ENCODE data around the gene WWOX.

Gene WWOX

DNA sequence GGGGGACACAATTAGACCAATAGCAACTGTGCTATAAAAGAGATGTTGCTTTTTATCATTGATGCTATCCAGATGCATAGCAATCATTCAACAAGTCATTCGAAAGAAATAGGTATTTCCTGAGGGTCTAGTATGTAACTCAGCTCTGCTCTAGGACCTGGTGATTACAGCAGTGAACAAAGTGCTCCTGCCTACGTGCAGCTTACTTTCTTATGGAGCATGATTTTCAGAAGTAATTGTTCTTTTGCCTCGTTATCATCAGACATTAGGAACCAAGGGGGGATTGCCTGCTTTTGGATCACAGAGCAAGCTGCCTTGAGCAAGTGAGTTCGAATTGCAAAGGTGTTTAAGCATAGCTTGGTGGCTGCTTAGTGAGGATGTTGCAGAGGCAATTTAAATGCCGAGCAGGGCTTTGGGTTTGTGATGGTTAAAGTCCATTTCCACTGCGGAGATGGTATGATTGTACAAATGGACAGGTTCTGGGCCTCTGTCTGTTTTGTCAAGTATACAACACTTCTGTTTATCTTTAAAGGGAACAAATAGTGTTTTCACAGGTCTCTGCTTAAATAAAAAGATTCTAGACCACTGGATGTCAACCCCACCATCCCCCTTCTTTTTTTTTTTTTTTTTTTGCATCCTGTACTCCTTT, 41.5 kb downstream of the WWOX start:
- no peak overlapping the region for H3K4me3 ChIP-seq (ENCODE audit: low read depth, low read length)

DNA sequence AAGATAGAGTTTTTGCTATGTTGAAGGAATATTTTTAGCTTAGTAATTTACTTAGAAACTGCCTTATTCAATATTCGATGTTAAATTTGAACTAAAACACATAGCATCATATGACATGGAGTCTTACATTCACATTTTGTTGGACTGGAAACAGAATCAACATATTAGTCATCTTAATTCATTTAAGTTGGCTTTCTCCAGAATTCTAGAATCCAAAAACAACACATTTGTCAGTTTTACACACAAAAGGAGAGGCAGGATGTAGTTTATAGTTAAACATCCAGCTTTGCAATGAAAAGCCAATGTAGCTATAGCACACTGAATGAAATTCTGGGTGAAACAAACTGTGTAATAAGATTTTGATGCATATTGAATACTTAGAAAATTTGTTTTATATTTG, 43.3 kb downstream of the WWOX start:
- no peak overlapping the region for H3K4me3 ChIP-seq (ENCODE audit: low read depth, low read length)

DNA sequence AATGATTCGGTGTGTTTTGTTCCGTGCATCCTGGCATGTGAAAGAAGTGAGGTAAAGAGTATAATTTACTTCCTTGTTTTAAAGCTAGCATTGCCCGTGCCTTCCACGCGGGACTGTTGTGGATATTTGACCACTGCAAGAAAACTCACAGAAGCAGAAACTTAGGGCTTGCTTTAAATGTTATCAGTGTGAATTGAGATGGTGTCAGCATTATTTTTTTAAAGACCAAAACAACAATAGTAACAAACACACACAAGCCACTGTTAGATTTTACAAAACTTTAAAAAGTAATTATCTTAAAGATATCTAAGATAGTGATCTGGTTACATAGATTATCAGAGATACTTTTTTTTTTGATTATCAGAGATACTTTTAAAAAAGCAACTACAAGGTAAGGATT, 47.4 kb downstream of the WWOX start:
- no peak overlapping the region for H3K4me3 ChIP-seq (ENCODE audit: low read depth, low read length)

DNA sequence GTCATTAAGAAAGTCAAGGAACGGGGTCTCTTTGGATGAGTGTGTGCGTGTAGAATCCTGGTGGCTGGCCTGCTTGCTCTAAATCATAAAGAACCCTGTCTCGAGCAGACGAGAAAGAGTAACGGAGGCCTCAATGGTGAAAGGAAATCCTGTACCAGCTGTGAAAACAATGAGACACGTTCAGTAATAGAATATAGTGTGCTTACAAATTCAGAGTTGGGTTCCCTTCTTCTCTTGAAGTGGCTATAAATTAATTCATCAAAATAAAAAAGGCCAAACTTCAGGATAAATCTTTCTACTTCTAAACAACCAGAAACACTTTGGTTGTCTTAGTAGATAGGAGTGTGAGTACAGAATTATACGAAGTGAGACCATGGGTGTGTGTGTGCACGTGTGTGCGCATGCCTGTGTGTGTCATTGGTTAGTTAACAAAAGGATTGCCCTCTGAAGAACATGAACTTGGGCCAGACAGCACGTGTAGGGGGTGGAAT, 48.5 kb downstream of the WWOX start:
- H3K4me3 ChIP-seq (ENCODE audit: low read depth, low read length), result no peak overlapping the region

DNA sequence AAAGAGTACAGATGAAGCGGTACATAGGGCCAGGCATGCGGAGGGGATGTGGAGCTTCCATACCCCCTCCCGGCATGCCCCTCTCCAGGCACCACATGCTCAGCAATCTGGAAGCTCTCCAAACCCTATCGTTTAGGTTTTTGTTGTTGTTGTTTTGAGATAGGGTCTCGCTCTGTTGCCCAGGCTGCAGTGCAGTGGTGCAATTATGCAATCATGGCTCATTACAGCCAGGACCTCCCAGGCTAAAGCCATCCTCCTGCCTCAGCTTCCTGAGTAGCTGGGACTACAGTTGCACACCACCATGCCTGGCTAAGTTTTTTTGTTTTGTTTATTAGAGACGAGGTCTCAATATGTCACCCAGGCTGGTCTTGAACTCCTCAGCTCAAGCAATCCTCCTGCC, 50.8 kb downstream of the WWOX start:
- H3K4me3 ChIP-seq (ENCODE audit: low read depth, low read length), result no peak overlapping the region

DNA sequence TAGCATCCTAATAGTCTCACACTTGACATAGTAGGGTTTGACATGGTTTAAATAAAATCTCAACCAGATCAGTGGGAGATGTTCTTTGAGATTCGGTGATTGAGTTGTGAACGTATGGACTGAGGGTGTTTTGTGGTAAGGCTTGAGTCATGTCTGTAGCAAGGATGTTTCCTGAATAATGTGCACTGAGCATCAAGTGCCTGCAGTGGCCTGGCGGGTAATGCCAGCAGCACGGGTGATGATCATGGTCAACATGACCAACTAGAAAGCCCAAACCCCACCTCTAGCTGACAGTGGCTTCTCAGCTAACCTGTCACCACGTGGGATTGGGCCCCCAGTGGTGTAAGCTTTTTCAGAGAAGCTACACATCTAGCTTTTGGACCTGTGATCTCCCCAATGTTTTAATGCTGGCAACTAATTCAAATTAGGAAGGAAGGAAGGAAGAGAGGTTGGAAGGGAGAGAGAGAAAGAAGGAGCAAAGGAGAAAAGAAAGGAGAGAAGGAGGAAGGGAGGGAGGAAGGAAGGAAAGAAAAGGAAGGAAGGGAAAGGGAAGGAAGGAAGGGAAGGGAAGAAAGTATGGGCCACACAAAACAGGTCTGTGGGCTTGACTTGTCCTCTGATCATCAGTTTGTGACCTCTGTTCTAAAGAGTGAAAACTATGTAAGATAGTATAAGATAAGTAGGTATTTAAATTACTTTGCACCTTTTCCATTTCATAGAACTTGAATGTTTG, 55.4 kb downstream of the WWOX start:
- no peak overlapping the region for H3K4me3 ChIP-seq (ENCODE audit: low read depth, low read length)

DNA sequence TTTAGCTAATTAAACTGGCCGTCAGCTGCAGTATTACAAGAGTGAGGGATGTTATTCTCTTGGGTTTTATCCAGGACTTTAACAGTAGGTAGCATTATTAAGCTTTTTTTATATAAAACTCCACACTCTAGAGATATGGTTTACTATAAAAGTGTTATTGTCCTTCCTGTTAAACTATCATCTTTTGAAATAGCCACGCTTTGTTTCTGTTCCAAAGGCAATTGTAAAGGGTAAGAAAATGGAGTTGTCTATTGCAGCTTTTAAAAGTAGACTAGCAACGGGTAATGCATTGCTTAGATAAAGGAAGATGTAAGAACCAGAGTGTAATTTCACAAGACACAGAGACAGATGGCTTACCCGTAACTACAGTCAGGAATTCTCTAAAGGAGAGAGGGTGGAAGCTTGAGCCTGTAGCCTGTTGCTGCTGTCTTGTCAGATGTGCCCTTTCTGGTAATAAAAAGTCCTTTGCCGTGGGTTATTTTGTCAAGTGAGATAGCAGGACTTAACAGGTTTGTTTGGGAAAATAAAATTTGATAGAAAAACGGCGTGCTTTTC, 56.4 kb downstream of the WWOX start:
- no peak overlapping the region for H3K4me3 ChIP-seq (ENCODE audit: low read depth, low read length)

DNA sequence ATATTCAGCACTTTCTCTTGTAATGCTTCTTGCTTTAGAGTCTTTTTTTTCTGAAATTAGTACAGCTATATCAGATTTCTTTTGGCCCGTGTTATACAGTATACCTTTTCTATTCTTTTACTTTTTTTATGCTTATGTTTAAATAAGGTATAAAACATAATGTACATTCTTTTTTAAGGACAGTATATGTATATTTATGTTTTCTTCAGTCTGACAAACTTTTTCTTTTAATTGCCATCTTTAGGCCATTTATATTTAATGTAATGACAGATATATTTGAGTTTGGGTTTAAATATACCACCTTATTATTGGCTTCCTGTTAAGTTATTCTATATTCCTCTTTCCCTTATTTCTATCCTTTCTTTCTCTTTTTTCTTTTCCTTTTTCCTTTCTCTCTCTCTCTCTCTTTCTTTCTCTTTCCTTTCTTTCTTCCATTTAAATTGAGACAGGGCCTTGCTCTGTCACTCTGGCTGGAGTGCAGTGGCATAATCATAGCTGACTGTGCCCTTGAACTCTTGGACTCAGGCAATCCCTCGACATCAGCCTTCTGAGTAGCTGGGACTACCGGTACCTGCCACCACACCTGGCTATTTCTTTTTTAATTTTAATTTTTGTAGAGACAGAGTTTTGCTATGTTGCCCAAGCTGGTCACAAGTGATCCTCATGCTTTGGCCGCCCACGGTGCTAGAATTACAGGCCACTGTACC, 61.7 kb downstream of the WWOX start:
- no peak overlapping the region for H3K4me3 ChIP-seq (ENCODE audit: low read depth, low read length)

DNA sequence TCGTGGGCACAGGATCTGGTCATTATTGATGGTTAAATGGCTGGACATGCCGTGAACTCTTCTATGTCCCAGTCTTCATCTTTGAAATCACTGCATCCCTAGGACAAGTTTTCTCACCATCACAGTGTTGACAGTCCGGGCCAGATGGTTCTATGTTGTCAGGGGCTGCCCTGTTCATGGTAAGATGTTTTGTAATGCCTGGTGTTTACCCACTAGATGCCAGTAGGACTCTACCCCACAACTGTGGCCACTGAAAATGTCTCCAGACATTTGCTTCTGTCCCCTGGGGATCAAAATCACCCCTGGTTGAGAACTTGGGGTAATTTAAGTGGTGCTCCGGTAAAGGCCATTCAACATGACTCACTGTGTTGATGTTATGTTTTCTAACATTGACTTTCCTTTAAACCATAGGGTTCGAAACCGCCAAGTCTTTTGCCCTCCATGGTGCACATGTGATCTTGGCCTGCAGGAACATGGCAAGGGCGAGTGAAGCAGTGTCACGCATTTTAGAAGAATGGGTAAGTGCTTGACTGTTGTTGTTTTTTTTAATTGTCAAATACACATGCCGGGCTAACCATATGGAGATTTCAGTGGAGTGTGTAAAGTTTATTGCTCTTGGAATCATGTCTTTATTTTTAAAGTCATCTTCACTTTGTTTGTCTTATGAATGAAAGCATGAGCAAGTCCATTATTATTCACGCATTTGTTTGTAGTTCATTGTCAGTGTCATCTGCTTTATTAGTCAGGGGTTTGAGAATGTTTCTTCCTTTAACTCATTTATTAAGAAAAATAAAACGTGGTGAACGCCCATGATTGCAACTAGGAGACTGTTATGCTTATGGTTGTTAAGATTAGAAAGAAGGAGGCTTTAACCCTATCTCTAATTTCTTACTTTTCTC, 64.6 kb downstream of the WWOX start:
- H3K4me3 ChIP-seq (ENCODE audit: low read depth, low read length), result no peak overlapping the region

DNA sequence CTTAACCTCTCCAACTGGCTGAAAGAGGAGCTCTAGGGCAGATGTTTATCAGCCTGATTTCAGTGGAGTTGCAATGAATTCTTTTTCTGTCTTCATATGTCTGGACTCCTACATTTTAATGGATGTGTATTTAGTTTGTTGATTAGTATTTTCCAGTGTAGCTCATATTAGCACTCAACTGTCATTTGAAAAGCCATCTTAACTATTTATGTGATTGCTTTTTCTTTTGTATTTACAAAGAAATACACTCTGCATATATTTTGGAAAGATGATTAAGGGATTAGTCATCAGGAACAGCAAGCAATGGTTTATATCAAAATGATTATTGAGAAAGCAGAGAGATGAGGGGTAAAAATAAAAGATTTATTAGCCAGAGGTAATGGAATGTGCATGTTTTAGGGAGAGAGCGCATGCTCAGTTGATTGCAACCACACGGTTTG, 71.1 kb downstream of the WWOX start:
- no peak overlapping the region for H3K4me3 ChIP-seq (ENCODE audit: low read depth, low read length)

DNA sequence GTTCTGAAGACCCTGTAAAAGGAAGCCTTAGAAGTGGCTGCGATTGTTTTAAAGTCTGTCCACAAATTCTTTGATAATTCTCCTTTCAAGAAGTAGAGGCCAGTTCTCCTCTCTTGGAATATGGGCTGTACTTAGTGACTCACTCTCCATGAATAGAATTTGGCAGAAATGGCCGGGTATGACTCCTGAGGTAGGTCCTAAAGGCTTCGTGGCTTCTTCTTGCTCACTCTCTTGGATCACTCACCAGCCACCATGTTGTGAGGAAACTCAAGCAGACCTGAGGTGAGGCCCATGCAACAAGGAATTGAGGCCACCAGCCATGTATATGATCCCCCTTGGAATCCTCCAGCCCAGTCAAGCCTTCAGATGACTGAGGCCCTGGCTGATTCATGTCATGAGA, 75.8 kb downstream of the WWOX start:
- H3K4me3 ChIP-seq (ENCODE audit: low read depth, low read length), result no peak overlapping the region

DNA sequence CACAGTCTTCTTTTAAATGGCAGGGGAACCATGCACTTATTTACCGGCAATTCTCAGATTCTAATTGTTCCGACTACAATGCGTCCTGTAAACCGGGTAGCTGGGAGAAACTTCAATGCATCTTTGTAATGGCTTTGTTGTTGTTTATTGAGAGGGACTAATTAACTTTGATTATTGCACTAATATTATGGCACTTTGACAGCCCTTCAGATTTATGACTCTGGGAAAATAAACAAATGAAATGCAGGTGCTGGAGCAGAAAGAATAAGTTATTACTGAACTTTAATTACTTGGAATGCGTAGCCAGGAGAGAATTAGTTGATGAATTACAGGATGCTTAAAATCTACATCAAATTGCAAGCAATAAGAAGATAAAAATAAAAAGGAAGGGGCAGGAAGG, 77.0 kb downstream of the WWOX start:
- H3K4me3 ChIP-seq (ENCODE audit: low read depth, low read length), result no peak overlapping the region

DNA sequence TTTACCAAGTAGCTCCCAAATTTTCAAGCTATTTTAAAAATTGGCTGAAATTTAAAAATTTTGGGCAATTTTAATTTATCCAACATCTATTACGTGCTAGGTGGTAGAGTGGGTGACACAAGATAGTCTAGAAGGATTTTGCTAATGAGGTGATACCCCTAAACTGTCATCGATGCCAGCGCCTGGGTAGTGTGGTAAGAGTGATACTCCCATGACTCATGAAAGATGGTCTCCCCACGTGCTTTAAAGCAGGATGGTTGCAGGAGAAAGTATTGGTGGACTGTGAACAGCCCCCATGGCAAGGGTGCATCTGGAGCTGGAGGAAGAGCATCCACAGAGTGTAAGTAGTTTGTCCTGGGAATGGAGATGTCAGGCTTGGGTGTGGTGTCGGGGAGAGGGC, 77.8 kb downstream of the WWOX start:
- H3K4me3 ChIP-seq (ENCODE audit: low read depth, low read length), result no peak overlapping the region

DNA sequence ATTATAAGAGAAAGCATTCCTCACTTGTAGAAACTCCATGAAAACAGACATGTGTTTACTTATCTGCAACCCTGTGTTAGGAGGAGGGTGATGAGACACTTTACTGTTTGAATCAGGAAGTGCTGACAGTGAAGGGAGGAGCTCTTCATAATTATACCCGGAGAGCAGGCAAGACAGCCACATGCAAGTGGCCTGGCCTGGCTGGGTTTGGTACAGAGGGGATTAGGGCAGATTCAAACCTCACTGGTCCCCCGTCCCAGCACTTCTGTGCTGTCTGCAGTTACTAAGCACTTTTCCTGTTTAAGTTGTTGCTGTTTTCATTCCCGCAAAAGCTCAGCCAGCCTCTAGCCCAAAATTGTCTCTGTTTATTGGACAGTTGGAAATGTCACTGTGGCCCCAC, 78.5 kb downstream of the WWOX start:
- H3K4me3 ChIP-seq (ENCODE audit: low read depth, low read length), result no peak overlapping the region

DNA sequence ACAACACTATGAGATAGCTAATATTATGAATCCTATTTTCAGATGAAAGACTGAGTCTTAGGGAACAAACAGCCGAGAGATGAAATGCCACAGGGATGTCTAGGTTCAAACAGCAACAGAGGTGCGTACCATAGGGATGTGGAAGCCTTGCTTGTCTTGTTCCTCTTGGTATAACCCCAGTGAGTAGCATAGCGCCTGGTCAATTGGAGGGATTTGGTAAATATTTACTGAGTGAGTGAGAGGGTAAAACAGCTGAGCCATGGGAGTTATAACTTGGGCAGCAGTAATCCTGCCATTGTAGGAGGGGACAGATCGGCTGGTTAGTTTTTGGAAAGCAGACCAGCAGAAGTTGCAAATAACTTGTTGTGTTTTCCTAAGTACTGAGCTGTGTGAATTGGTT, 80.2 kb downstream of the WWOX start:
- no peak overlapping the region for H3K4me3 ChIP-seq (ENCODE audit: low read depth, low read length)

DNA sequence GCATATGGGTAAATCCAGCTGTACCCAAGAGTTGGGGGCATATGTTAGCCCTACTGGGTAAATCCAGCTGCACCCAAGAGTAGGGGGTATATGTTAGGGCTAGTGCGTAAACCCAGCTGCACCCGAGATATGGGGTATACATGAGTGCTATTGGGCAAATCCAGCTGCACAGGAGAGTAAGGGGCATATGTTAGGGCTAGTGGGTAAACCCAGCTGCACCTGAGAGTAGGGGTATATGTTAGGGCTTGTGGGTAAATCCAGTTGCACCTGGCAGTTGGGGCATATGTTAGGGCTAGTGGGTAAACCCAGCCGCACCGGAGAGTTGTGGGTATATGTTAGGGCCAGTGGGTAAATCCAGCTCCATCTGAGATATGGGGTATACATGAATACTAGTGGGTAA, 80.9 kb downstream of the WWOX start:
- no peak overlapping the region for H3K4me3 ChIP-seq (ENCODE audit: low read depth, low read length)

DNA sequence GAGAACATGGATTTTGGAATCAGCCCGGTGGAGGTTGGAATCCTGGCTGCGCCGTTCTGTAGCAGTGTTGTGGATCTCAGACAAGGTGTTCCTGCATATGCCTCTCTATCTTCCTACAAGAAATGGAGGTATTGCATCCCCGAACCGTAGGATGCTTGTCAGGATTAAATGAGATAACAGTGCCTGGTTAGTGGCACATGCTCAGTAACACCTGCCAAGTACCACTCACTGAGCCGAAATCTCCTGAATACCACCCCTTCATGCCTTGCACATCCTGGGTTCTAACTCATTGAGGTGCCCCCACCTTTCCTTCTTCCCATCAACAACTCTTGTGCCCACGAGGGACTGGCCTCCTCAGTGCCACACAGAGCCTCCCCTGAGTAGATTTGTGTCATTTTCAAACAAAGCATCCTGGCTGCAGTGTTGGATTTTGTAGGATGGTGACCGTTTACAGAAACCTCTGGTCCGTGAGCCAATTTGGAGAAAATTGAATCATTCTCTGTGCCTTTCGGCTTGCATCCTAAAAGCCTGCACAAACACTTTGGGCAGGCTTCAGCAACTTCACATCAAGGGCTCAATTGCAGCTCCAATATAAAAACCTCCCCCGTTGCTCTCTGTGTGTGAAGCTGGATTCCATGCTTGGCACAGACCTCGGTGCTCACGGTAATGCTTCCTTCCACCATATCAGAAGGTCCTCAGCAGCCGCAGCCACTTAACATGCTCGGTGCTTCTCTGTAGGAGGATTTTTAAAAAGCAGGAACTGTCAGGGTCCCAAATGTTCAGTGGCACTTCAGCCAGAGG, 84.2 kb downstream of the WWOX start:
- no peak overlapping the region for H3K4me3 ChIP-seq (ENCODE audit: low read depth, low read length)

DNA sequence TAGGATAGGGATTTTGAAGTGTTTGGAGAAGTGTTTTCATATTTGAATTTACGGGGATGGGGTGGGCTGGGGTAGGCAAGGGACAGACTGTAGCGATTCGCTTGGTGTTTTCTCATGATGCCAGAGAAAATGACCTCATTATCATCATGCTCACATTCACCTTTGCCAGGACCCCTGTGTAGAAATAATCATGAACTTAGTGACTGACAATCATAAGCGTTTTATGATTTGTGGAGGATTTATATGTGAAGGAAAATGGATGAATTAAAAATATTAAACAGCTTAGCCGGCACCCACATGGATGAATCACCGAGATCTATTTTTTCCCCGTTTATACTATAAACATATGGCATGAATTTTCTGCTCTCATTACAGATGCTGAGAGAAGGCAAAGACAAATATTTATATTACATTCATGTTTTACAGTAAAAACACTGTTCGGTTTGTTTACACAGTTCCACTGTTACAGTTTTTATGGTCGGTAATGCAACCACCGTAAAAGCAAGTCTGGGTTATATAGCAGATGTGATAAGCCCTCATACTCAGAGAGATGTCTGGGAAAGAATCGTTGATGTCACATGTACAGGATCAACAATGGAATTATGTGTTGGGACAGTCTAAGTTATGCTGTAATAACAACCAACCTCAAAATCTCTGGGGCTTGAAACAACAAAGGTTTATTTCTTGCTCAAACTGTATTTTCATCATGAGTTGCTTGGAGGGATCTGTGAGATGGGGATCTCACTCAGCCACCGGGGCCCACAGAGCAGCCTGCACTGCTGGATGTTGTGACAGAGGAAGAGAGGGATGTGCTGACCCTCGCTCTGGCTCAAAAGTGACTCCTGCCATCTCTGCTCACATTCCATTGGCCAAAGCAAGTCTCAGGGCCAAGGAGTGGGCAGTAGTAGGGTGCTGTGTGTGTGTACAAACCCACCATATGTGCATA, 85.1 kb downstream of the WWOX start:
- no peak overlapping the region for H3K4me3 ChIP-seq (ENCODE audit: low read depth, low read length)

DNA sequence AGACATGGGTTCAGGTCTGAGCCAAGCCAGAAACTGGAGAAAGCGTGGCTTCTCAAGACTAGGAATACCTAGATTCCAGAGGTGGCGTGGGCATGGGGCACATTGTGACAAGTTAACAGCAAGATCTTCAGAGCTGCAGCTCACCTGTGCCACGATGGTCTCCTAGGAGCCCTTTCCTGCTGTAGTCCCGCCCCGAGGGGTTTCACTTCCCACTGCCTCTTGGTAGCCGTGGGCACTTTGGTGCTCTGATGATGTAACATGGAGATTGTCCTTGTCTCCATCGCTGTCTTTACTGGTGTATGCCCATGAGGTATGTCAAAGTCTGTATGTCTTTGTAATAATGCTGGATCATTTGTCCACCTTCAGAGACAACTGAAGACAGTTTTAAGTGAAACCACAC, 89.7 kb downstream of the WWOX start:
- no peak overlapping the region for H3K4me3 ChIP-seq (ENCODE audit: low read depth, low read length)
